Tibial nerve (tissue), 4 donors: Measurements from ENCODE around the gene SLC12A8.

ENCODE experiments used
- EP300 ChIP-seq, 2 donors: sonication (generic); formaldehyde crosslinking; IDR thresholded peaks; one replicate each; pipeline ENCODE4 v1.6.1; 2017; ENCODE audit warnings: antibody characterized with exemption in 2 of 2, mild to moderate bottlenecking in 1 of 2
- POLR2A ChIP-seq, 2 donors: fragments of 450-650 bp; IDR thresholded peaks; one replicate each; pipeline ENCODE4 v1.6.1; 2017; ENCODE audit warnings: antibody characterized with exemption in 2 of 2, mild to moderate bottlenecking in 2 of 2, moderate library complexity in 2 of 2
- TF ChIP-seq, protein P1 (sequence below), 5 experiments: fragments of 200-600 bp in 3 of 5; fragments of 450-650 bp in 2 of 5; sonication (generic) in 3 of 5; IDR thresholded peaks; one replicate each; pipeline ENCODE4 v1.5.1; 2016 to 2019; ENCODE audit warnings: antibody characterized with exemption in 5 of 5, mild to moderate bottlenecking in 3 of 5, moderate library complexity in 2 of 5

DNA sequence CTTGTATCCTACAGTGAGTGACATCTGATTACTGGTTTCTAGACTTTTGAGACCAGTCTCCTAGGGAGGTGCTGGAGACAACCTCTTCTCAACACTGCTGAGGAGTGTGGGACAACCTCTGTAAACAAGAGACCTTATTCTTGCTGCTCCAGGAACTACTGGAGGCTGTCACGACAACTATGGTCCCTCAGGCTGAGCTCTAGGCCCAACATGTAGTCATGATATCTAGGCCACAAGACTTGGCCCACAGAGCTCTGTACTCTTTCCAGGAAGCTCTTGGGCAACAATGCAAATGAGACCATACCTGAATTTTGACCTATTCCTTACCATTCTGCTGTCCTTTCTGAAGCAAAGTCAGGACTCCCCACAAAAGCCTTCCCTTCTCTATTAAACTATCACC lies 132.5 kb downstream of the SLC12A8 start:
- TF ChIP-seq, protein P1, sequence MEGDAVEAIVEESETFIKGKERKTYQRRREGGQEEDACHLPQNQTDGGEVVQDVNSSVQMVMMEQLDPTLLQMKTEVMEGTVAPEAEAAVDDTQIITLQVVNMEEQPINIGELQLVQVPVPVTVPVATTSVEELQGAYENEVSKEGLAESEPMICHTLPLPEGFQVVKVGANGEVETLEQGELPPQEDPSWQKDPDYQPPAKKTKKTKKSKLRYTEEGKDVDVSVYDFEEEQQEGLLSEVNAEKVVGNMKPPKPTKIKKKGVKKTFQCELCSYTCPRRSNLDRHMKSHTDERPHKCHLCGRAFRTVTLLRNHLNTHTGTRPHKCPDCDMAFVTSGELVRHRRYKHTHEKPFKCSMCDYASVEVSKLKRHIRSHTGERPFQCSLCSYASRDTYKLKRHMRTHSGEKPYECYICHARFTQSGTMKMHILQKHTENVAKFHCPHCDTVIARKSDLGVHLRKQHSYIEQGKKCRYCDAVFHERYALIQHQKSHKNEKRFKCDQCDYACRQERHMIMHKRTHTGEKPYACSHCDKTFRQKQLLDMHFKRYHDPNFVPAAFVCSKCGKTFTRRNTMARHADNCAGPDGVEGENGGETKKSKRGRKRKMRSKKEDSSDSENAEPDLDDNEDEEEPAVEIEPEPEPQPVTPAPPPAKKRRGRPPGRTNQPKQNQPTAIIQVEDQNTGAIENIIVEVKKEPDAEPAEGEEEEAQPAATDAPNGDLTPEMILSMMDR (IDR thresholded peaks at IDR 0.05): no peak
- TF ChIP-seq POLR2A (IDR thresholded peaks at IDR 0.05) (no peak), EP300 (IDR thresholded peaks at IDR 0.05) (no peak)
